MM.1S (cell line): ENCODE measurements around the gene CDK9.

Experiments
- EZH2 ChIP-seq: fragments of 300-600 bp; sonication (generic); optimal IDR thresholded peaks from 2 replicates; pipeline ENCODE3; 2017; ENCODE audit warnings: low read depth, mild to moderate bottlenecking, antibody characterized with exemption, low read length, mixed read lengths
- TF ChIP-seq, protein P1 (sequence below): fragments of 300-600 bp; sonication (generic); IDR thresholded peaks from 2 replicates; pipeline ENCODE4 v1.5.1; 2016; ENCODE audit warnings: antibody characterized with exemption, low read length, mixed read lengths

DNA sequence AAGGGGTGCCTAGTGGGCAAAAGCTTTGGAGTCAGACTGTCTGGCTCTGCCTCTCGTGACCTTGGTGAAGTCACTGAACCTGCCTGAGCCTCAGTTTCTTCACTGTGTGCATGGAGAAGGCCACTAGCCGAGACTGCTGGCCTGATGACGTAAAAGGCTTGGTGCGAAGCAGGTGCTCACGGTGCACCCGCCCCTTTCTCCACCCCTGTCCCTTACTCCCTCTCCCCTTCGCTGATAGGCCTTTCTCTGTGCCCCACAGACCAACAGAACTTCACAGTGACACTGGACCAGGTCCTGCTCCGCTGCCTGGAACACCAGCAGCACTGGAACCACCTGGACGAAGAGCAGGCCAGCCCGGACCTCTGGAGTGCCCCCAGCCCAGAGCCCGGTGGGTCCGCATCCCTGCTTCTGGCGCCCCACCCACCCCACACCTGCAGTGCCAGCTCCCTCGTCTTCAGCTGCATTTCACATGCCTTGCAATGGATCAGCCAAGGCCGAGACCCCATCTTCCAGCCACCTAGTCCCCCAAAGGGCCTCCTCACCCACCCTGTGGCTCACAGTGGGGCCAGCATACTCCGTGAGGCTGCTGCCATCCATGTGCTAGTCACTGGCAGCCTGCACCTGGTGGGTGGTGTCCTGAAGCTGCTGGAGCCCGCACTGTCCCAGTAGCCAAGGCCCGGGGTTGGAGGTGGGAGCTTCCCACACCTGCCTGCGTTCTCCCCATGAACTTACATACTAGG lies 27.3 kb downstream of the CDK9 start:
- TF ChIP-seq, protein P1, sequence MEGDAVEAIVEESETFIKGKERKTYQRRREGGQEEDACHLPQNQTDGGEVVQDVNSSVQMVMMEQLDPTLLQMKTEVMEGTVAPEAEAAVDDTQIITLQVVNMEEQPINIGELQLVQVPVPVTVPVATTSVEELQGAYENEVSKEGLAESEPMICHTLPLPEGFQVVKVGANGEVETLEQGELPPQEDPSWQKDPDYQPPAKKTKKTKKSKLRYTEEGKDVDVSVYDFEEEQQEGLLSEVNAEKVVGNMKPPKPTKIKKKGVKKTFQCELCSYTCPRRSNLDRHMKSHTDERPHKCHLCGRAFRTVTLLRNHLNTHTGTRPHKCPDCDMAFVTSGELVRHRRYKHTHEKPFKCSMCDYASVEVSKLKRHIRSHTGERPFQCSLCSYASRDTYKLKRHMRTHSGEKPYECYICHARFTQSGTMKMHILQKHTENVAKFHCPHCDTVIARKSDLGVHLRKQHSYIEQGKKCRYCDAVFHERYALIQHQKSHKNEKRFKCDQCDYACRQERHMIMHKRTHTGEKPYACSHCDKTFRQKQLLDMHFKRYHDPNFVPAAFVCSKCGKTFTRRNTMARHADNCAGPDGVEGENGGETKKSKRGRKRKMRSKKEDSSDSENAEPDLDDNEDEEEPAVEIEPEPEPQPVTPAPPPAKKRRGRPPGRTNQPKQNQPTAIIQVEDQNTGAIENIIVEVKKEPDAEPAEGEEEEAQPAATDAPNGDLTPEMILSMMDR = no peak
- no peak for TF ChIP-seq EZH2
